Stimulated activated CD4-positive, alpha-beta T cell treated with anti-CD3 and anti-CD28 coated beads, TNF-alpha, amount 100 ng/mL, for 24 hours (primary cell): ENCODE measurements around the gene SREBF2.

Source experiments
- DNase-seq, 3 experiments: peaks; one replicate each; pipeline ENCODE4 v3.0.0-alpha.2; 2020; ENCODE audit warnings: low read depth in 3 of 3

Gene SREBF2

GRCh38 chr22:41920271-41920976 lies 87.5 kb downstream of the SREBF2 start:
- no peak for DNase-seq

GRCh38 chr22:41922328-41922727 lies 89.4 kb downstream of the SREBF2 start:
- no peak for DNase-seq

- no peak for DNase-seq
Observed at GRCh38 chr22:41922940-41923594, 90.2 kb downstream of the SREBF2 start.

GRCh38 chr22:41923595-41924276 lies 90.8 kb downstream of the SREBF2 start:
- no peak for DNase-seq

GRCh38 chr22:41925783-41926460 lies 93.0 kb downstream of the SREBF2 start:
- DNase-seq: peak; percentile 52 to 78 (median 59)

GRCh38 chr22:41927813-41928212 lies 94.9 kb downstream of the SREBF2 start:
- DNase-seq: no peak

- no peak for DNase-seq
Observed at GRCh38 chr22:41928593-41929417, 95.9 kb downstream of the SREBF2 start.

- no peak for DNase-seq
Observed at GRCh38 chr22:41929418-41929810, 96.5 kb downstream of the SREBF2 start.

GRCh38 chr22:41931701-41932269 lies 98.9 kb downstream of the SREBF2 start:
- no peak for DNase-seq

GRCh38 chr22:41932353-41932752 lies 99.4 kb downstream of the SREBF2 start:
- DNase-seq: no peak

- DNase-seq: no peak
Observed at GRCh38 chr22:41933411-41934177, 100.7 kb downstream of the SREBF2 start.

- no peak for DNase-seq
Observed at GRCh38 chr22:41934284-41935014, 101.5 kb downstream of the SREBF2 start.

- DNase-seq: no peak
Observed at GRCh38 chr22:41935015-41935351, 102.1 kb downstream of the SREBF2 start.

- DNase-seq: no peak
Observed at GRCh38 chr22:41935509-41935908, 102.6 kb downstream of the SREBF2 start.

GRCh38 chr22:41936894-41937169 lies 103.9 kb downstream of the SREBF2 start:
- no peak for DNase-seq

GRCh38 chr22:41939981-41940831 lies 107.3 kb downstream of the SREBF2 start:
- peak; percentile 87 to 97 (median 94) for DNase-seq

GRCh38 chr22:41940832-41941765 lies 108.2 kb downstream of the SREBF2 start:
- peak; percentile 66 to 79 (median 78) for DNase-seq

- DNase-seq: no peak
Observed at GRCh38 chr22:41943661-41944209, 110.8 kb downstream of the SREBF2 start.
